Common myeloid progenitor, CD34-positive (primary cell): ENCODE measurements around the gene ROBO1.

Experiments
- CTCF ChIA-PET: fragments of 350-600 bp; sonication (Branson Sonifier 250); formaldehyde crosslinking; loops from one replicate; lab custom pipeline; 2021; ENCODE audit warnings: antibody characterized with exemption; lab: Charles Lee
- POLR2A ChIA-PET: fragments of 350-600 bp; sonication (Branson Sonifier 250); formaldehyde crosslinking; loops from one replicate; lab custom pipeline; 2021; ENCODE audit warnings: antibody characterized with exemption; lab: Charles Lee
- DNase-seq, 3 donors: peaks; one replicate each; pipeline versions ENCODE4 v3.0.0 to v3.0.0-alpha.2; 2013
- H3K27ac ChIP-seq, 2 experiments: 1 replicate in 1 of 2; 2 replicates in 1 of 2; pipeline ENCODE4 v1.7.0; 2013; ENCODE audit warnings: inconsistent platforms in 2 of 2, low read length in 2 of 2, mild to moderate bottlenecking in 2 of 2, low read depth in 1 of 2, moderate library complexity in 1 of 2; ENCODE audit not compliant: severe bottlenecking in 2 of 2, insufficient read depth in 1 of 2, poor library complexity in 1 of 2
- H3K27me3 ChIP-seq, 5 experiments: replicated peaks in 2 of 5; 1 replicate in 3 of 5; 2 replicates in 2 of 5; pipeline versions ENCODE4 v1.6.1 to v1.7.0; 2013; ENCODE audit warnings: low read length in 4 of 5, mild to moderate bottlenecking in 2 of 5, moderate library complexity in 2 of 5, inconsistent platforms in 1 of 5; ENCODE audit not compliant: insufficient read depth in 5 of 5, control insufficient read depth in 4 of 5
- H3K36me3 ChIP-seq, 4 experiments: 1 replicate in 2 of 4; 2 replicates in 2 of 4; pipeline versions ENCODE4 v1.6.1 to v1.7.0; 2013; ENCODE audit warnings: low read length in 3 of 4, control low read depth in 1 of 4, mild to moderate bottlenecking in 1 of 4; ENCODE audit not compliant: control insufficient read depth in 4 of 4, insufficient read depth in 4 of 4
- H3K4me1 ChIP-seq, 4 experiments: 1 replicate in 3 of 4; 2 replicates in 1 of 4; pipeline versions ENCODE4 v1.6.1 to v1.7.1; 2013; ENCODE audit warnings: low read length in 3 of 4, mild to moderate bottlenecking in 3 of 4, control low read depth in 1 of 4, inconsistent platforms in 1 of 4, moderate library complexity in 1 of 4; ENCODE audit not compliant: control insufficient read depth in 4 of 4, insufficient read depth in 4 of 4; ENCODE audit errors: control extremely low read depth in 1 of 4
- H3K4me3 ChIP-seq, 7 experiments: 1 replicate in 4 of 7; 2 replicates in 3 of 7; pipeline versions ENCODE4 v1.5.1 to v1.7.0; 2013; ENCODE audit warnings: mild to moderate bottlenecking in 7 of 7, low read length in 6 of 7, moderate library complexity in 6 of 7, inconsistent platforms in 2 of 7, low read depth in 2 of 7, control low read depth in 1 of 7; ENCODE audit not compliant: insufficient read depth in 4 of 7, control insufficient read depth in 1 of 7; ENCODE audit errors: extremely low read depth in 1 of 7
- H3K9me3 ChIP-seq, 5 experiments: 1 replicate in 4 of 5; 2 replicates in 1 of 5; pipeline versions ENCODE4 v1.6.1 to v1.7.1; 2013; ENCODE audit warnings: low read length in 4 of 5, mild to moderate bottlenecking in 2 of 5, inconsistent platforms in 1 of 5, low read depth in 1 of 5, moderate library complexity in 1 of 5; ENCODE audit not compliant: control insufficient read depth in 4 of 5, insufficient read depth in 2 of 5; ENCODE audit errors: control extremely low read depth in 1 of 5
- WGBS: methylation state at CpG from one replicate; pipeline ENCODE4 v1.1.5; 2013; ENCODE audit not compliant: insufficient coverage; 5-methylcytosine and 5-hydroxymethylcytosine counted together

Gene ROBO1

DNA sequence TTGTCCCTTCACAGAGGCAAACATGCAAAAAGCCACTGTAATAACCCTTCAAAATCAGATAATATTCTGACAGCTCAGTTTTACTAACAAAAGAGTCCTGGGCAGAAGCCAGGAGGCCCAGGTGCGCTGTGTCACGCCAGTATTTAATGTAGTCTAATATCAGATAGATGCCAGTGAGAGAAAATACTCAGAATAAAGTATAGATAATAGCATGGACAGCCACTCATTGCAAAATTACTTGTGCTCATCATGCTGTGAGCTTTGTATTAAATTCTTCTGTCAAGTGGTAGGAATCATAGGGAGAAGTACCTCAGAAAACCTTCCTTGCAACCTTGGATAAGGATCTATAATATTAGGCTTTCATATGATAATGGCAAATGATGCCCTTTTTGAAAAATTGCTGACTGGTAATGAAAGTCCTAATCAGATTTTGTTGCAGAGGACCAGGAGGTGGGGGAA, 1154.3 kb downstream of the ROBO1 start:
- POLR2A ChIA-PET = no interaction called here
- Histone ChIP-seq H3K36me3 (no peaks in the 10 kb centered on the region), H3K4me1 (no peaks in the 10 kb centered on the region), H3K9me3 (no peaks in the 10 kb centered on the region), H3K27me3 (no peaks in the 10 kb centered on the region), H3K27ac (no peak overlapping the region), H3K4me3 (no peak overlapping the region)
- WGBS = no CpG with 5 or more reads among the region's 2 CpGs
- DNase-seq = no peak
- CTCF ChIA-PET = interaction anchor here (0.5 kb wide), 1 partner anchor 471 kb away, joined by 3 read pairs; no protein-coding TSS in a partner anchor

DNA sequence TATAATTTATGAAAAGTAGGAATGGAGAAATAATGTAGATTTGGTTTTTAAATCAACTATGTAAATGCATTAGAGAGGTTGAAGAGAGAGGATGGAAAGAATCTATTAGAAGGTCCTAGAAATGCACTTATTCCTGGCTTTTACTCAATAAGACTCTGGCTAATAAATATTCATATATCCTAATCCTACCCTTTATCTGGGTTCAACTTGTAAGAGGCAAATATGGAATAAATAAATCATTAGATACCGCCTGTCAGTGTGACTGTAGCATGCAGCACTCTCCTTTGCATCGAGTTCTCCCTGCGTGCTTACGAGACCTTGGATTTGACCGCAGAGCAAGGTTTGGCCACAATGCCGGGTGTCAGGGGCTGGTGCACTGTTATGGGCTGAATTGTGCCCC, 1156.5 kb downstream of the ROBO1 start:
- no peaks in the 10 kb centered on the region for H3K4me1 ChIP-seq
- no peaks in the 10 kb centered on the region for H3K9me3 ChIP-seq
- CTCF ChIA-PET = no interaction called here
- H3K36me3 ChIP-seq = no peaks in the 10 kb centered on the region
- DNase-seq = no peak
- POLR2A ChIA-PET = no interaction called here
- H3K27ac ChIP-seq = no peak overlapping the region
- no peaks in the 10 kb centered on the region for H3K27me3 ChIP-seq
- WGBS = 99% methylated on average over 6 of the region's 6 CpGs
- H3K4me3 ChIP-seq = no peak overlapping the region

DNA sequence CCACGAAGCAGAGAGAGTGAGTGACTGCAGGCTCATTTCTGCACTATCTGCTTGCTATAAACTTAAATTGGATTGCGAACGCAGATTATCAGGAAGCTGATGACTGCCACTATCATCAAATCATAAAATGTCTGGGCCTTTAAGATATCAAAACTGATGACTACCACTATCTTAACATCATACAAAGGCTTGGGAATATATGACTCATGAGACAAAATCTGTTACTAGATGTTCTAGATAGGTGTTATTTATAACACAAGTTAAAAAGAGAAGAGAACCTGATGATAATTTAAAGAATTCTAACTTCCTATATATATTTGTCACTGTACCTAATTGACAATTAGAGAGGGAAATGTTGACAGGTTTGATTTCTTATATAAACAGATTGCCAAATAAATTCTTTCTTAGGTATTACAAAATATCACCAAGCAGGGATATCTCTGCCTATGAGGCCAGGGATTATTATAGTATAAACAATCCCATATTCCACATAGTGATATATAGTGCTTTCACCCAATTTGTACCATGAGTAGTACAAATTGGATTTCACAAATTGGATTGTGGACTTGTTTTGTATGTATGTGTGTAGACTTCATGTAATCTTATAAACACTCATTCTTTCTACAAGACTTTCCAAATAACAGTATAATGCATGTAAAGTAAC, 1157.2 kb downstream of the ROBO1 start:
- Histone ChIP-seq H3K4me3 (no peak overlapping the region), H3K9me3 (no peaks in the 10 kb centered on the region), H3K36me3 (no peaks in the 10 kb centered on the region), H3K4me1 (no peaks in the 10 kb centered on the region), H3K27ac (no peak overlapping the region), H3K27me3 (no peaks in the 10 kb centered on the region)
- ChIA-PET POLR2A (no interaction called here), CTCF (no interaction called here)
- WGBS = 63% methylated on average over 3 of the region's 3 CpGs
- DNase-seq = no peak

DNA sequence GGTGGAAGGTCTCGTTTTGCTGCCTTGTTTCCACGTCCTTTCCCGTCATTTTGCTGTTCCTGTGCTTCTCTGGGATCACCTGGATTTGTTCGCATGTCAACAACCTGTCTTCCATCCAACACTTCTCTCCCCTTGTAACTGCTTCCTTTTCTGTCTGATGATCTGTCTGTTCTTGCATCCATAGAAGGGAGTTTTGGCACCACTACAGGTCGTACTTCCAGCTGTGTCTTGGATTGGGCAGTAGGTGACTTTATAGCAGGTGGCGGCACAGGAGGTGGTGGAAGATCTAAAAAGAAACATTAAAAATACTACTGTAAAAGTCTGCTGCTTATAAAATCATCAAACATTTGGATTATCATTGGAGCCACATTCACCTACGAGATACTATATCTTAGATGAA, 1161.0 kb downstream of the ROBO1 start:
- no peaks in the 10 kb centered on the region for H3K9me3 ChIP-seq
- H3K36me3 ChIP-seq = no peaks in the 10 kb centered on the region
- DNase-seq = no peak
- H3K27ac ChIP-seq = no peak overlapping the region
- no peaks in the 10 kb centered on the region for H3K27me3 ChIP-seq
- POLR2A ChIA-PET = interaction anchor here (0.6 kb wide), 1 partner anchor 39 kb away, joined by 3 read pairs; no protein-coding TSS in a partner anchor
- WGBS = 100% methylated on average over 2 of the region's 7 CpGs
- no peak overlapping the region for H3K4me3 ChIP-seq
- no peaks in the 10 kb centered on the region for H3K4me1 ChIP-seq
- CTCF ChIA-PET = no interaction called here

DNA sequence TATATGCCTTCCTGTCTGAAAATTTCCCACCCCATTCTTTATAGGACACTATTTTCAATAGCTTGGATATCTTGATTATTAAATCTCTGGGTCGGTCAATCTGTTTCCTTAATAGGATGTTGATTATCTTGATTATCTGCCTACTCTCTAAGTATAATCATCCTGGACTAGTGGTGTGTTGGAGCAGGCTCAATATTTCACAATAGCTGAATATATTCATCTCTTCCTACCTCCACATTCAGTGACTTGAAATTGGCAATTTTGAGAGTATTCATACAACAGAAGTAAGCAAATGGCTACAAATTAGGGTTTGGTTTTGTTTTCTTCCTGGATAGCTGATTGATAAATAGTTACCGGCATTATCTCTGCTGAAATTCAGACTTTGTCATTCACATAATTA, 1162.6 kb downstream of the ROBO1 start:
- Histone ChIP-seq H3K27ac (no peak overlapping the region), H3K4me3 (no peak overlapping the region), H3K27me3 (no peaks in the 10 kb centered on the region), H3K4me1 (no peaks in the 10 kb centered on the region), H3K9me3 (no peaks in the 10 kb centered on the region), H3K36me3 (peaks cover 0 to 2% (median 0%) of the 10 kb centered on the region in 4 experiments)
- POLR2A ChIA-PET = interaction anchor here (0.7 kb wide), 1 partner anchor 9 kb away, joined by 3 read pairs; no protein-coding TSS in a partner anchor
- CTCF ChIA-PET = no interaction called here
- no CpG with 5 or more reads among the region's 2 CpGs for WGBS
- no peak for DNase-seq

DNA sequence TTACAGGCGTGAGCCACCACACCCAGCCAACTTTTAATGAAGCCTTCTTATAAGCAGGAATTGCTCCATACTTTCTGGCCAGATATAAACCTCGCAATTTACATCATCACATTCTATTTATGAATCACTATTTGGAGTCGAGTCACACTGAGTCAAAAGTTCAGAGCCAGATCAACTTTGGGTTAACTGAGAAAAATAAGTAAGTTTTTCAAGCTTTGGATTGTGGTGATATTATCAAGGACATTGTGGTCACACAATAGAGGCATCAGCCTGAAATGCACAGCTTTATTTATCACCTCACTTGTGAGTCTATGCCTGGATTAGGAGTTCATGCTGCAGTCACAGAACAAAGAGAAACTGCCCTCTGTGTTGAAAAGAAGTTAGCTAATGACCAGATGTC, 1163.5 kb downstream of the ROBO1 start:
- no peak for DNase-seq
- no peaks in the 10 kb centered on the region for H3K4me1 ChIP-seq
- no peaks in the 10 kb centered on the region for H3K27me3 ChIP-seq
- no peaks in the 10 kb centered on the region for H3K9me3 ChIP-seq
- WGBS = no CpG with 5 or more reads among the region's 3 CpGs
- H3K36me3 ChIP-seq = peaks cover 0 to 2% (median 0%) of the 10 kb centered on the region in 4 experiments
- ChIA-PET CTCF (no interaction called here), POLR2A (no interaction called here)
- H3K27ac ChIP-seq = no peak overlapping the region
- no peak overlapping the region for H3K4me3 ChIP-seq

DNA sequence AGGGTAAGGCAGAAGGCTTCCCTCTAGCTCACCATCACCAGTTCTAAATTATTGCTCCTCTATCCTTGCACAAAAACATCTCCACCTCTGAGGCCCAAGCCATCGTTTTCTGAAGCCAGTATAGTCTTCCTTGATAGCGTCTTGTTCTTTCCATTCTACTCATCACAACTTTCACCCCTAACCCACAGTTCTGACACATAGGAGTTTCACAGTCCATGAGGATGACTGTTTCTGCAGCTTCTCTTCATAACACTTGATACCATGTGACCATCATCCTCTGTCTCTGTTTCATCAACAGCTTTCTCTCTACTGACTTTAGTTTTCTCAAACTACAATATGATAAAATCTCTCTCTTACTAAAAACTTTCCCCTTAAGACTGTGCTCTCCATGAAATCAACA, 1166.5 kb downstream of the ROBO1 start:
- Histone ChIP-seq H3K36me3 (peaks cover 0 to 2% (median 0%) of the 10 kb centered on the region in 4 experiments), H3K4me3 (no peak overlapping the region), H3K9me3 (no peaks in the 10 kb centered on the region), H3K4me1 (no peaks in the 10 kb centered on the region), H3K27ac (no peak overlapping the region), H3K27me3 (no peaks in the 10 kb centered on the region)
- ChIA-PET POLR2A (no interaction called here), CTCF (no interaction called here)
- WGBS = 96% methylated on average over 2 of the region's 2 CpGs
- no peak for DNase-seq
